HG02973 (cell line): ENCODE measurements around the gene DDX59.

Experiments
- ATAC-seq: cut with Tn5 transposase; IDR thresholded peaks from one replicate; pipeline ENCODE4 v1.9.1; 2021; ENCODE audit warnings: moderate library complexity; ENCODE audit not compliant: unreplicated experiment

The DDX59 gene

DNA sequence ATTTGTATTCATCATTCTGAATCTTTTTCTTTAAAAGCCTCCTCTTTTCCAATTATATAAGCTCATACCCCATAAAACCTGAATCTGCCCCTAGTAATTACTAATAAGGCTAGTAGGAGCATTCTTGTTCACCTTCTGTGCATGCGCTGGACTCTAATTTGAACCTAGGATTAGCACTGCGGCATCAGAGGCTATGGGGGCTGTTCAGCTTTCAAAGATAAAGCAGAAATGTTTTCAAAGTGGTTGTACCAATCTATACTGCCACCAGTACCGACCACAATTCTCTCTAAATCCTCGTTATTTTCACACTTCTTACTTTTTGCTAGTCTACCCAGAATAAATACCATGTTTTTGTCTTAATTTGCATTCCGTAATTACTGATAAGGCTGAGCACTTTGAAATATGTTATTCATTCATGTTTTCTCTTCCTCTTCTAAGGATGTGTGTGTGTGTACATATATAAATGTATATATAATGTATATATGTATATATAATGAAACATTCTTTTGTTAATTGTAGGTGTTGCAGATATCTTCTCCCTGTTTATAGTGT, 1.6 kb upstream of the DDX59 start:
- ATAC-seq: no peak

DNA sequence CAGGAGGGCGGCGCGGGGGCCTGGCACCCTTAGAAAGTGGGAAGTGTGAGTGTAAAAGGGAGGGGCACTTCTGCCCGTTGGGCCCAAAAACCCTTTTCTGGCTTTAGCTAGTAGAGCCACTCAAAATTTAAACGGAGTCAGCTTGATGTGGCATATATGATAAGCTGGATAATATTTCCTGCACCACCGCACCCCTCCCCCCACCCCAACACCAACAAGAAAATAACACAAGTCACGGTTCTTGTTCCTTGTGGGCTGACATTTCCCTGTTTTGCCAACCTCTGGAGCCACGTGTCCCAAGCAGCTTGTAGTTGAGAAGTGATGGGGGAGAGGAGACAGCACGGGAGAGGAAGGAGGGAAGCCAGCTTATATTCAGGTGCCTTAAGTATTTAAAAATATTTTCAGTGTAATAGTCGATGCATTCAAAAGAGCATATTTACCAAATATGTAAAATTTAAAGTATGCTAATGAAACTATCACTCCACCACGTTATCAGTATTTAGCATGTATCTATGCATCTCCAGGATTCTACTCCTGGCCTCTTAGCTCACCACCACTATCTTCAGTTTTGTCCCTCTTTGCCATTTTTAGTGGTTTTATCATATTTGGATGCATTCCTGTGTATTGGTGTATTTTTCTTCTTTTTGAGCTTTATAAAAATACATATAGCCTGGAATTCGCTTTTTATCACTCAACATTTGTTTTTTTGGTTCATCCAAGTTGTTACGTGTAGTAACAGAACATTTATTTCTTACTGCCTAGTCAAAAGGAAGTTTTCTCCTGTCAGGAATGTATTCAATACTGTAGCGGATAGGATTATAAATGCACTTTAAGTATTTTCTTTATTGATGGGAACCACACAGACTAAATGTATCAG, 773 bp upstream of the DDX59 start:
- peak; percentile 11 for ATAC-seq

DNA sequence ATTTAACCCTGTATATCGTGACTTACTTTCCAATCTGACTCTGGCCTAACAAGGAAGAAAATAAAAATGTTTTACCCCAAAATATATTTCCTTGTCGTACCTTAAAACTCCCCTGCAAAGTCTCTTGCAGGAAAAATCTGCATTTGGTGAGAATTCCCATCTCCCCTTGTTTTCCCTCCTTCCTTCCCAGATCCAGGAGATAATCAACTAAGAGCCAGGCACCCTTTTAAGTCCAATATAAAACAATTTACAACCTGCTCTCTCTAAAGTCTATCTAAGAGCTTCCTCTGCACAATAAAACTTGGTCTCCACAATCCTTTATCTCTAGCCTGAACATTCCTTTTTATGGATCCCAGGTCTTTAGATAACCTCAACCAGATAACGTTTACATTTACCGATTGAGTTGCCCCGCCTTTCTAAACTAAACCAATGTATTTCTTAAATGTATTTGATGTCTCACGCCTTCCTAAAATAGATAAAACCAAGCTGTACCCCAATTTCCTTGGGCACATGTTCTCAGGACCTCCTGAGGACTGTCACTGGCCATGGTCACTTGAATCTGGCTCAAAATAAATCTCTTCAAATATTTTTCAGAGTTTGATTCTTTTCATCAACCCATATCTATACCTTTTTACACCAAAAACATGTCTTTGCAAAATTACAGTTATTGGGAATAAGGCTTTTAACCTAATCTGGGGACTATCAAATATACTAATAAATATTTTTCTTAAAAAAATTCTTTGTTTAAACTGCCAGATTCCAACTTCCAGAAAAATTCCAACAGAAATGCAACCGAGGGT, 993 bp downstream of the DDX59 start:
- ATAC-seq: no peak

DNA sequence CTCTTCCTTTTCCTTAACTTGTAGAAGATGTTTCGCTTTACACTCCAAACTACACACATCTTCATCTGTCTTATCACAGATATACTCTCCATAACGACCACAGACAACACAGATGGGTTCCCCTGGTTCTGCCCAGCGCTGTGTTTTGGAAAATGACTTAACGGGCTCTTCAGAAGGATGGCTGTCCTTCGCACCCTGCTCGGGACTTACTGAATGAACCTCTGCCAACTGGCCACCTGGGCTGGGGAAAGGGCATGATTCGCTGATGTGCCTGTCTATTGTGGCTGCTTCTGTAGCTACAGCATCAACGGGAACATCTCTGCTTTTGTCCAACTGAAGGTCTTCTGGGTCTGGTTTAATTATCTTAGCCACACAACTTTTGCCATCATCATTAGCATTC, 3.4 kb downstream of the DDX59 start:
- ATAC-seq: no peak

GRCh38 chr1:200665861-200666260, 3.8 kb downstream of the DDX59 start:
- ATAC-seq: no peak

DNA sequence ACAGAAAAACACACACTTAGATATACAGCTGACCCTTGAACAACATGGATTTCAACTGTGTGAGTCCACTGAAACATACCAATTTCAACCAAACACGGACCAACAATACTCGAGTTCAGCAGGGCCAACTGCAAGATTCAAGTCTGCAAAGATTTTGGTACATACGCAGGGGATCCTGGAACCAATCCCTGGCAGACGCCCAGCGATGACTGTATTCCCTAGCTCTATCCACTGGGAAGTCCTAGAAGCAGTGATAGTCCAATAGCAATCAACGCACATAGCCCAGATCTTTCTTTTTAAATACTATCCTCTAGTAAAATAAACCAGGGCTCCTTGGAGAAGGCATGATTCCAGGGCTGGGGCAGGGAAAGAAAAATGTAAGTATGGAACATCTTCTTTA, 9.0 kb downstream of the DDX59 start:
- ATAC-seq: no peak

- ATAC-seq: no peak
Measured at GRCh38 chr1:200659269-200659668, 10.4 kb downstream of the DDX59 start.

GRCh38 chr1:200658037-200658818, 11.5 kb downstream of the DDX59 start:
- no peak for ATAC-seq

DNA sequence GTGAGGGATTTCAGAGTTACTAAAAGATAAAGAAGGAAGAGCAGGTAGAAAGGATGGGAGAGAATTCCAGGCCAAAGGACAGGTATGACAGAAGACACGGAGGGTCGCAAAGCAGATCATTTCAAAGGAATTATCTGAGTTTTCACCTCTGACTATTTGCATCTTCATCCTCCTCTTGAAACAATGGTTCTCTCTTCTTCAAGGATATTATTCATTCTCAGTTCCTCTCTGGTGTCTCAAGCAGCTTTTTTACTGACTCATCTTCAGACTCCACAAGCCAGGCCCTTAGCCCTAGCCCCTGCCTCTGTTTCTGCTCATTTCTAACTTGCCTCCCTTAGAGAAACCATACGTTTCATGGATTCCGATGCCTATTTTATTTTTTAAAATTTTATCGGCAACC, 15.0 kb downstream of the DDX59 start:
- ATAC-seq: peak; percentile 96

GRCh38 chr1:200653022-200653462, 16.7 kb downstream of the DDX59 start:
- ATAC-seq: no peak

DNA sequence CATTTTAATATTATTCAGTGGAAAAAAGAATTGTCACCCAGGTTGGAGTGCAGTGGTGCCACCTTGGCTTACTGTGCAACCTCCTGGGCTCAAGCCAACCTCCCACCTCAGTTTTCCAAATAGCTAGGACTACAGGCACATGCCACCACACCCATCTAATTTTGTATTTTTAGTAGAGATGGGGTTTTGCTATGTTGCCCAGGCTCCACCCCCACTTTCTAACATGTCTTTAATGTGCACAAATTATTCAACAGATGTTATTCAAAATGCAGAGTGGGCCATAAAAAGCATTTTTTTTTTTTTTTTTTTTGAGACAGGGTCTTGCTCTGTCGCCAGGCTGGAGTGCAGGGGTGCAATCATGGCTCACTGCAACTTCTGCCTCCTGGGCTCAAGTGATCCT, 17.3 kb downstream of the DDX59 start:
- ATAC-seq: no peak

- ATAC-seq: no peak
Measured at GRCh38 chr1:200646515-200646914, 23.2 kb downstream of the DDX59 start.

- no peak for ATAC-seq
Measured at GRCh38 chr1:200644021-200644420, 25.7 kb downstream of the DDX59 start.

DNA sequence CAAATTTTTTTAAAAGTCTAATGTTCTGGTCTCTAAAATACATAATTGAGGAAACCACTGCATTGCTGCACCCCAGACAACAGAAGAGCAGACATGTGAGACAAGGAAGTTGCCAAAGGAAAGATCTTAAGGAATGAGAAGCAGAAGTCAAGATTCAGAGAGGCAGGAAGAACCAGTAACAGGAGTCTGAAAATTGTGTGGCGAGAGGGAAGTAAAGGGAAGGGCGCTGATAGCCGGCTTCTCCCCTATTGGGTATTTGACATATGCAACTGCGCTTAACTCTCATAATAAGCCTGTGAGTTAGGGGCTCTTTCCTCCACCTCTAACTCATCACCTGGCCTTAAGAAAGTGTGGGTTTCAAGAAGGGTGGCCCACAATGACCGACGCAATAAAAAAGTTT, 27.2 kb downstream of the DDX59 start:
- no peak for ATAC-seq

DNA sequence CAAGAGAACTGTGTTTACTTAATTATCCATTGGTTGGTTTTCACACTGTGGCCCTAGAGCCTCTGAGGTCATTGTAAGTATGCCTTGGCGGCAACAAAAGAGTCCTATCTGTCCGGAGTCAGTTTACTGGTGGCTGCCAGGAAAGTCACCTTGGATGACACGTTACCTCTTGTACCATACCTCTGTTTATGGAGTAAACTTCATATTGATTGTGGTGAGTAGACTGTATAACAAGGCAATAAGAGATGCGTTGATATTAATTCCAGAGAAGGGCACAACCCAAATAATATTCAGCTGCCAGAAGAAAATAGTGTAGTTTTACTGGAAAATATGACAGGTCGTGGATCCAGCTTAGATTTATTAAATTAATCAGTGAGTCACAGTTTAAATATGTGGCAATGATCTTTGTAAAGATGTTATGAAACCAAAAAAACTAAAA, 28.7 kb downstream of the DDX59 start:
- ATAC-seq: no peak

DNA sequence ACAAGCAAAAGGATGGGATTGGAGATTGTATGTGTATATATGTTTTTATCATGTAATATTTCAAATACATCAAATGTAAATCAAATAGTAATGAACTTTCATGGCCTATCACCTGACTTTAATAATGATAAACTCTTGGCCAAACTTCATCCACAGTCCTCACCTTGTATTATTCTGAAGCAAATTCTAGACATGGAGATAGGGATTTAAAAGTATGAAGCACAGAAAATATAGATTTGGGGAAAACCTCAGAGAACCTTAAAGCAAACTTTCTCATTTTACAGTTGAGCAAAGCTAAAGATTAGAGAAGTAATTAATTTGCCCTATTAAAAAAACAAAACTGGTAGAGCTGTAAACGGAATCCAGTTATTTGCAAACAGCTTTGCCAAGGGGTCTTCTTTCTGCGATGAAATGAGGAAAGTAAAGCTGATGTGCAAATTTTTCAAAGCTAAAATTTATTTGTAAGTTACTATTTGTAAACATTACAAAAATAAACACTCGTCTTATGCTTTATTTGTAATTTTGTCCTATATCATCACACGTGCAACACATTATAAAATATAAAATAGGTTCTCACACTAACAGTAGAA, 29.2 kb downstream of the DDX59 start:
- ATAC-seq: no peak

DNA sequence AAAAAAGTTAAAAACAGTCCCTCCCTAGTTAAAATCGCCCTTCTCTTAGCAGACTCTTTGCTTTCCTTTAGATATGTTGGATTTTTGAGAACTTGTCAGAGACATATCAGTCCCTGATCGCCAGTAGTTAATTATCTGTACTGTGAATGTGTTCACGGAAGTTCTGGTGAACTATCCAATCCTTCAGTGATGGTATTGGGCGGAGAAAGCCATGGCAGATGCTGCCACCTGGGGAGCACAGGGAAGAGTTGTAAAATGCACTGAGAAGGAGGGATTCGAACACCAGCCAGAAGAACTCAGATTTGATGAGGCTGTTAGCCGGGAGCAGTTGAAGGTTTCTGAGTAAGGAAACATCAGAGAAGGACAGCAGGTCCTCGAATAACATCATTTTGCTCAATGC, 31.6 kb downstream of the DDX59 start:
- ATAC-seq: no peak

DNA sequence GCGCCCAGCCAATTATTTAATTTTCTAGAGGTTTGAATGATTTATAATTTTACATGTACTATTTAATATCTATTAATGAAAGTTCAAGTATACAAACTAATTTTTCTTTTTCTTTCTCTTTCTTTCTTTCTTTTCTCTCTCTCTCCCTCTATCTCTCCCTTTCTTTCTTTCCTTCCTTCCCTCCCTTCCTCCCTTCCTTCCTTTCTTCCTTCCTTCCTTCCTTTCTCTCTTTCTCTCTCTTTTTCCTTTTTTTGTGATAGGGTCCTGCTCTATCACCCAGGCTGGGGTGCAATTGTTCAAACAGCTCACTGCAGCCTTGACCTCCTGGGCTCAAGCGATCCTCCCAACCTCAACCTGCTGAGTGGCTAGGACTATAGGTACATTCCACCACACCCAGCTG, 33.0 kb downstream of the DDX59 start:
- no peak for ATAC-seq

DNA sequence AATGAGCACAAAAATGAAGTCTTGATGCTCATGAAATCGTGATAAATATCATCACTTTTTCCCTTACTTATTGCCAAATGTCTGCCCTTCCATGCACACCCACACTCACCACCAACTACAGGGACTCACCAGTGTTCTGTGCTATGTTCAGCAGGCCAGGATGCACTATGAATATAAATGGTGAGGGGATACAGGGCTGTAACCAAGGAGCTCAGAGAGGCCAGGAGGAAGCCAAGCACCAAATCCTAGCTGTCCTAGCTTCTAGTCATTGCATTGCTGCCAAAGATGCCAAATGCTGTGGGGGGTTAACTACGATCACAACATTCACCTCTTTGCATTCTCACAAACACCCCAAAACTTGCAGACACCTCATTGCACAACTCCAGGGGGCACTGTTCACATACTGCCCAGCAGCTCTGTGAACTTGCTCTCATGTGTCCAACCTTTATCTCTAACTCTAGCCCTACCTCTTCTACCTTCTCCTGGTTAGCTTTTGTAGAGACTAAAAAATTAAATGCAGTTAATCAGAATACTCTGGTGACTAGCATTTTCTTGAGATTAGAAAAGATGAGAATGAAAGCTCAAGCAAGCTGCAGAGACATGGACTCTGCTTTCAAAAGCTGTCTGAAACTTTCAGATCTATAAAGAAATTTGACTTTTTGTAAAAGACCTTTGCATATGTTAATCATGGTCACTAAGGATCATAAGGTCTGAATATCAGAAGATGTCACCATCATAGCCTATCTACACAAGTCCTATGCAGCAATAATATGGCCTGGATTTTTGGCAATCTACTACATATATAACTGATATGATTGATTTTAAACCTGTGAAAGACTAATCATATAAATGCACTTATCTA, 35.2 kb downstream of the DDX59 start:
- no peak for ATAC-seq

GRCh38 chr1:200631375-200631774, 38.3 kb downstream of the DDX59 start:
- ATAC-seq: no peak
